Parathyroid adenoma (tissue), 2 donors: Measurements from ENCODE around the gene UCN.
A peak's percentile ranks its signal among the peaks of the same experiment; 100 is the strongest.

Source experiments
- H2AFZ ChIP-seq: fragments of 300-600 bp; sonication (generic); one replicate; pipeline ENCODE4 v1.7.0; 2017; ENCODE audit warnings: antibody characterized with exemption, mild to moderate bottlenecking
- H3K27ac ChIP-seq: fragments of 300-600 bp; sonication (generic); one replicate; pipeline ENCODE4 v1.7.0; 2017
- H3K27me3 ChIP-seq: fragments of 300-600 bp; sonication (generic); one replicate; pipeline ENCODE4 v1.7.0; 2017; ENCODE audit warnings: low read length; ENCODE audit not compliant: control insufficient read depth, insufficient read depth
- H3K36me3 ChIP-seq: fragments of 300-600 bp; sonication (generic); one replicate; pipeline ENCODE4 v1.7.0; 2017; ENCODE audit warnings: low read length; ENCODE audit not compliant: control insufficient read depth, insufficient read depth
- H3K4me1 ChIP-seq: fragments of 300-600 bp; sonication (generic); one replicate; pipeline ENCODE4 v1.7.0; 2017; ENCODE audit warnings: control low read depth
- H3K4me2 ChIP-seq: fragments of 300-600 bp; sonication (generic); one replicate; pipeline ENCODE4 v1.7.0; 2017; ENCODE audit warnings: low read length
- H3K4me3 ChIP-seq: fragments of 300-600 bp; sonication (generic); one replicate; pipeline ENCODE4 v1.7.0; 2017; ENCODE audit warnings: low read depth, low read length
- H3K79me2 ChIP-seq: fragments of 300-600 bp; sonication (generic); one replicate; pipeline ENCODE4 v1.7.0; 2017; ENCODE audit warnings: control low read depth
- H3K9ac ChIP-seq: fragments of 300-600 bp; sonication (generic); one replicate; pipeline ENCODE4 v1.7.0; 2017; ENCODE audit warnings: mild to moderate bottlenecking
- H3K9me3 ChIP-seq: fragments of 300-600 bp; sonication (generic); one replicate; pipeline ENCODE4 v1.7.0; 2017; ENCODE audit warnings: low read length; ENCODE audit not compliant: control insufficient read depth
- CTCF ChIP-seq: fragments of 300-600 bp; sonication (generic); IDR thresholded peaks from one replicate; pipeline ENCODE4 v1.7.0; 2017; ENCODE audit warnings: antibody characterized with exemption, mild to moderate bottlenecking
- donor health status: primary hyperparathyroidism.

The UCN gene

GRCh38 chr2:27308359-27308881 lies at the start of gene UCN:
Gene UCN, minus strand, starts transcription at chr2:27308445. Its CDS starts 550 bp downstream, at chr2:27307895.
- no peaks in the 10 kb centered on the region for H3K9me3 ChIP-seq
- H3K27ac ChIP-seq, result no peak within 1 kb of the TSS
- TF ChIP-seq CTCF, result no peak
- H3K4me2 ChIP-seq, result no peak within 1 kb of the TSS
- H3K27me3 ChIP-seq, result peaks cover 10% of the 10 kb centered on the region
- H3K36me3 ChIP-seq, result no peaks in the 10 kb centered on the region
- H3K79me2 ChIP-seq, result no peaks in the 10 kb centered on the region
- no peak within 1 kb of the TSS for H3K4me3 ChIP-seq
- peaks cover 6% of the 10 kb centered on the region for H3K4me1 ChIP-seq
- no peak within 1 kb of the TSS for H3K9ac ChIP-seq
- no peak within 1 kb of the TSS for H2AFZ ChIP-seq

DNA sequence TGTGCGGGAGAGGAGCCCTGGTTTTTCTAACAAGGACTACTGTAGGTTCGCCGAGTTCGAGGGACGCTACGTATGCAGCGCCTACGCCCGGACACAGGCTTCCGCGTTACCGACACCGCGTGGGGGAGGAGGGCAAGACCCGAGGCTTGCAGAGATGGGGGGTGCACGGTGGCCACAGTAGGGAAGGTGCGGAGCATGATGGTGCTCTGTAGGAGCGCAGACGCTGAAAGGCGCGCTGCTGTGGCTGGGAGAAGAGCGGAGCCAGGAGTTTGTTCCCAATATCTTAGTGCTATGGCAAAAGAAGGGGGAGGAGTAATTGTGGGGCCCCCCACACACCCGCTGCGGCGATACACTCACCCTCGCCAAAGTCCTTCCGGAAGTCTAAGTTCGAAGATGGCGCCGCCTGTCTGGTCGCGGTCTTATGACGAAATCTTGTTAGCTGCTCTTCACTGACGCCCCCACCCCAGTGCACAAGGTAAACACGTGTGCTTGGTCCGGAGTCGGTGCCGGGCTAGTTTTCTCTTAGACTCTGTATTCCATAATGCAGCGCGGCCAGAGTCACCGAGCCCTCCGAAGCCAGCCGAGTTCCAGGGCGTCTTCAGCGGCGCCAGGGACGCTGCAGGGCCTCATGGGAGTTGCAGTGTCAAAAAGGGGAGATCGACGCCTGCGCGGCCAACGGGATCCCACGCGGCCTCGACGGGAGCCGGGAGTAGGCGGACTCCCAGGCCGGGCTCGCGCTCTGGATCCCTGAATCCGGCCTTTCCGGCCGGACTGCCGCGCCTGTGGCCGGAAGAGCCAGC lies 48.3 kb upstream of the UCN start, which contains the start of gene GTF3C2:
TSS of gene GTF3C2 (minus strand) at position 383 of the 800 bp plus-strand sequence. CDS start 13,210 bp downstream, outside the sequence.
- H3K36me3 ChIP-seq, result no peaks in the 10 kb centered on the region
- H3K9ac ChIP-seq, result peak within 1 kb of the TSS; percentile 88
- peak; percentile 14 for TF ChIP-seq CTCF
- H3K4me3 ChIP-seq, result peak within 1 kb of the TSS; percentile 89
- no peaks in the 10 kb centered on the region for H3K9me3 ChIP-seq
- peaks cover 29% of the 10 kb centered on the region for H3K79me2 ChIP-seq
- H3K4me2 ChIP-seq, result peak within 1 kb of the TSS; percentile 99
- no peaks in the 10 kb centered on the region for H3K27me3 ChIP-seq
- H3K27ac ChIP-seq, result peak within 1 kb of the TSS; percentile 96
- peaks cover 13% of the 10 kb centered on the region for H3K4me1 ChIP-seq
- peak within 1 kb of the TSS; percentile 99 for H2AFZ ChIP-seq

DNA sequence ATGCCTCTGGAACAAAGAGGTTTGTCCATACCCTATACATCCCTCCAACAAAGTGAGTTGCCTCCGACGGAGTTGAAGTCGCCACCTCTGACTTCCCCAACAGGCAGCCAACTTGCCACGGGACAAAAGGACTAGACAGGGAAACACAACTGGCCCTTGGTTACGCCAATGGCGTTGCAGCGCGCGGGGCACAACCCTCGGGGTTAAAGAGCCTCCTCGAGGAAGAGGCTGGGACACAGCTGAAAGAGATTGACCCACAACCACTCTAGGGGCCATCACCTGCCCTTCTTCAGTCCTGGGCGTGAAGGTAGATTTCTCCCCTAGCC lies 47.8 kb upstream of the UCN start:
- Histone ChIP-seq H3K4me3 (peak overlapping the region; percentile 89), H3K27me3 (no peaks in the 10 kb centered on the region), H3K4me1 (peaks cover 13% of the 10 kb centered on the region), H3K27ac (peak overlapping the region; percentile 96), H3K36me3 (no peaks in the 10 kb centered on the region), H2AFZ (peak overlapping the region; percentile 99), H3K9ac (peak overlapping the region; percentile 56), H3K9me3 (no peaks in the 10 kb centered on the region), H3K4me2 (peak overlapping the region; percentile 99), H3K79me2 (peaks cover 31% of the 10 kb centered on the region)
- no peak for TF ChIP-seq CTCF

- Histone ChIP-seq H3K9me3 (no peaks in the 10 kb centered on the region), H2AFZ (no peak overlapping the region), H3K27me3 (no peaks in the 10 kb centered on the region), H3K79me2 (peaks cover 44% of the 10 kb centered on the region), H3K4me3 (no peak overlapping the region), H3K9ac (no peak overlapping the region), H3K4me2 (no peak overlapping the region), H3K27ac (no peak overlapping the region), H3K4me1 (peaks cover 13% of the 10 kb centered on the region), H3K36me3 (no peaks in the 10 kb centered on the region)
- TF ChIP-seq CTCF, result no peak
These were observed 46.3 kb upstream of the UCN start for GRCh38 chr2:27354597-27354927.
